Measurements from ENCODE around the gene B3GAT1.
"Not testable (repeated sequence)": the region's sequence is repeated elsewhere in the genome, so short reads cannot be mapped to it uniquely, and the experiment has no call there.

The B3GAT1 gene

GRCh38 chr11:134355656-134356055 lies 56.4 kb downstream of the B3GAT1 start:
- DNase-seq (ENCODE audit: low read depth, low spot score) = no peak

GRCh38 chr11:134355136-134355535 lies 56.9 kb downstream of the B3GAT1 start:
- no peak for DNase-seq (ENCODE audit: low read depth, low spot score)

- no peak for DNase-seq (ENCODE audit: low read depth, low spot score)
Measured at GRCh38 chr11:134352111-134352510, 59.9 kb downstream of the B3GAT1 start.

- DNase-seq (ENCODE audit: low read depth, low spot score) = no peak
Measured at GRCh38 chr11:134350381-134350780, 61.7 kb downstream of the B3GAT1 start.

GRCh38 chr11:134349802-134350355 lies 62.2 kb downstream of the B3GAT1 start:
- DNase-seq (ENCODE audit: low read depth, low spot score) = no peak

- no peak for DNase-seq (ENCODE audit: low read depth, low spot score)
Measured at GRCh38 chr11:134349109-134349801, 62.8 kb downstream of the B3GAT1 start.

- DNase-seq (ENCODE audit: low read depth, low spot score) = no peak
Measured at GRCh38 chr11:134347441-134347840, 64.6 kb downstream of the B3GAT1 start.

GRCh38 chr11:134346976-134347350 lies 65.1 kb downstream of the B3GAT1 start:
- DNase-seq (ENCODE audit: low read depth, low spot score) = no peak

- no peak for DNase-seq (ENCODE audit: low read depth, low spot score)
Measured at GRCh38 chr11:134346101-134346975, 65.7 kb downstream of the B3GAT1 start.

- DNase-seq (ENCODE audit: low read depth, low spot score) = no peak
Measured at GRCh38 chr11:134345237-134345550, 66.8 kb downstream of the B3GAT1 start.

GRCh38 chr11:134344497-134345236 lies 67.4 kb downstream of the B3GAT1 start:
- DNase-seq (ENCODE audit: low read depth, low spot score) = not testable (repeated sequence)

- no peak for DNase-seq (ENCODE audit: low read depth, low spot score)
Measured at GRCh38 chr11:134343646-134344045, 68.4 kb downstream of the B3GAT1 start.

- DNase-seq (ENCODE audit: low read depth, low spot score) = no peak
Measured at GRCh38 chr11:134342572-134343340, 69.3 kb downstream of the B3GAT1 start.

GRCh38 chr11:134341805-134342571 lies 70.1 kb downstream of the B3GAT1 start:
- no peak for DNase-seq (ENCODE audit: low read depth, low spot score)

GRCh38 chr11:134340354-134340964 lies 71.6 kb downstream of the B3GAT1 start:
- no peak for DNase-seq (ENCODE audit: low read depth, low spot score)

- DNase-seq (ENCODE audit: low read depth, low spot score) = no peak
Measured at GRCh38 chr11:134339756-134340155, 72.3 kb downstream of the B3GAT1 start.

- DNase-seq (ENCODE audit: low read depth, low spot score) = no peak
Measured at GRCh38 chr11:134338654-134339053, 73.4 kb downstream of the B3GAT1 start.

- no peak for DNase-seq (ENCODE audit: low read depth, low spot score)
Measured at GRCh38 chr11:134338068-134338467, 74.0 kb downstream of the B3GAT1 start.

- DNase-seq (ENCODE audit: low read depth, low spot score) = no peak
Measured at GRCh38 chr11:134337051-134337450, 75.0 kb downstream of the B3GAT1 start.
